Lung (tissue), 12 donors: Measurements from ENCODE around the gene KIAA0513. TPM values are rescaled to one million over a fixed set of nuclear protein-coding genes. Genes with fewer than 3 reads are reported as not detected.

ENCODE experiments used
- ATAC-seq: fragments of 200-7000 bp; cut with Tn5 transposase; one replicate; pipeline ENCODE4 v1.9.1; 2020; ENCODE audit warnings: moderate number of reproducible peaks; ENCODE audit not compliant: insufficient read depth, low FRiP score
- DNase-seq, 3 donors: peaks; one replicate each; pipeline ENCODE4 v3.0.0-alpha.2; 2013 to 2017
- H3K27ac ChIP-seq, 2 donors: one replicate each; pipeline ENCODE4 v1.5.1; 2013; ENCODE audit warnings: mild to moderate bottlenecking in 2 of 2, moderate library complexity in 2 of 2, control low read depth in 1 of 2, inconsistent platforms in 1 of 2, low read depth in 1 of 2, low read length in 1 of 2
- H3K27me3 ChIP-seq, 3 donors: one replicate each; pipeline ENCODE4 v1.5.1; 2013; ENCODE audit warnings: low read length in 2 of 3; ENCODE audit not compliant: control insufficient read depth in 3 of 3, insufficient read depth in 3 of 3
- H3K36me3 ChIP-seq, 4 donors: one replicate each; pipeline ENCODE4 v1.5.1; 2013; ENCODE audit warnings: low read length in 4 of 4, mild to moderate bottlenecking in 1 of 4, moderate library complexity in 1 of 4; ENCODE audit not compliant: control insufficient read depth in 4 of 4, insufficient read depth in 4 of 4
- H3K4me1 ChIP-seq, 5 donors: one replicate each; pipeline ENCODE4 v1.5.1; 2013; ENCODE audit warnings: low read length in 5 of 5, mild to moderate bottlenecking in 2 of 5, moderate library complexity in 1 of 5; ENCODE audit not compliant: control insufficient read depth in 5 of 5, insufficient read depth in 5 of 5
- H3K4me3 ChIP-seq: one replicate; pipeline ENCODE4 v1.5.1; 2013; ENCODE audit warnings: mild to moderate bottlenecking, control low read depth, moderate library complexity
- H3K9ac ChIP-seq, 2 donors: one replicate each; pipeline ENCODE4 v1.5.1; 2013; ENCODE audit warnings: low read length in 2 of 2, control low read depth in 1 of 2; ENCODE audit not compliant: insufficient read depth in 1 of 2
- H3K9me3 ChIP-seq, 4 donors: one replicate each; pipeline ENCODE4 v1.5.1; 2013; ENCODE audit warnings: low read length in 3 of 4, mild to moderate bottlenecking in 1 of 4, moderate library complexity in 1 of 4; ENCODE audit not compliant: control insufficient read depth in 4 of 4, insufficient read depth in 3 of 4
- CTCF ChIP-seq: IDR thresholded peaks from 2 replicates; pipeline ENCODE4 v1.5.1; 2012; ENCODE audit warnings: mild to moderate bottlenecking; ENCODE audit errors: control extremely low read depth, extremely low read depth
- WGBS, 2 donors: extraction: QIAGEN DNeasy Blood & Tissue Kit; methylation state at CpG; one replicate each; pipeline ENCODE4 v1.1.7; 2013; 5-methylcytosine and 5-hydroxymethylcytosine counted together
- polyA plus RNA-seq, 2 donors: library from polyadenylated mRNA; stranded (reverse); fragments of 200-250 nt; gene quantifications; one replicate each; pipeline ENCODE4 v1.2.1, GENCODE V29; 2013
- total RNA-seq, 2 donors: library from RNA; depleted of rRNA in 1 of 2; stranded (reverse); fragments of >200 nt in 1 of 2; gene quantifications; one replicate each; pipeline ENCODE4 v1.2.1, GENCODE V29; 2014 to 2021
- donor health status: control.
- donor health status: control.
- donor health status: Bipolar disorder and iron deficiency.
- donor health status: healthy.
- donor health status: DM: yes; HTN: yes; CAD: no.

The KIAA0513 gene
- total and polyA plus RNA-seq, 4 donors: 10.4 to 23.5 (median 12.0) TPM

- ATAC-seq (no peak), DNase-seq (no peak)
- H3K9ac ChIP-seq: no peak overlapping the region
- no peak overlapping the region for H3K27ac ChIP-seq
- H3K9me3 ChIP-seq: no peaks in the 10 kb centered on the region
- H3K27me3 ChIP-seq: no peaks in the 10 kb centered on the region
- H3K4me1 ChIP-seq: peaks cover 0 to 24% (median 9%) of the 10 kb centered on the region in 5 donors
- TF ChIP-seq CTCF: no peak
- H3K36me3 ChIP-seq: no peaks in the 10 kb centered on the region
- 86 to 92% methylated on average over 12 of the region's 12 CpGs for WGBS, 2 donors
- no peak overlapping the region for H3K4me3 ChIP-seq
Measured at GRCh38 chr16:85094176-85094805, 66.7 kb downstream of the KIAA0513 start.

DNA sequence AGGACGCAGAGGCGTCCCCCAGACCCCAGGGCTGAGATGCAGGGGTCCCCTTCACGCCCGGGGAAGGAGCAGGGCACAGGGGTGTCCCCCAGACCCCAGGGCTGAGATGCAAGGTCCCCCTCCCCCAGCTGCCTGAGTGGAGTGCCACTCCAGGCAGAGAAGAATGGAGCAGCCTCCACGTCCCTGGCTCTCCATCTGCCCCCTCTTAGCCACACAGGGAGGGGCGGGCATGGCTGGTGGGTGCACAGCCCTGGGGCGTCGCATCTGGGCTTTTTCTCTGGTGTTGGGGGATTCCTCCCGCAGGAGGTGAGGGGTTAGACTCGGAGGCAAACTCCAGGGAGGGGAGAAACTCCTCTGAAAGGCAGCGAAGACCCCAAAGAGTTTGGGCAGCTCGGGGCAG is 67.2 kb downstream of the KIAA0513 start:
- Histone ChIP-seq H3K4me3 (no peak overlapping the region), H3K27ac (no peak overlapping the region), H3K4me1 (peaks cover 0 to 18% (median 7%) of the 10 kb centered on the region in 5 donors), H3K9ac (no peak overlapping the region), H3K9me3 (no peaks in the 10 kb centered on the region), H3K36me3 (no peaks in the 10 kb centered on the region), H3K27me3 (no peaks in the 10 kb centered on the region)
- no peak for ATAC-seq
- no peak for TF ChIP-seq CTCF
- DNase-seq: no peak
- 80 to 85% methylated on average over 11 to 12 of the region's 12 CpGs for WGBS, 2 donors

- TF ChIP-seq CTCF: no peak
- WGBS, 2 donors: 82 to 88% methylated on average over 9 of the region's 9 CpGs
- no peaks in the 10 kb centered on the region for H3K36me3 ChIP-seq
- H3K27me3 ChIP-seq: no peaks in the 10 kb centered on the region
- DNase-seq: no peak
- no peaks in the 10 kb centered on the region for H3K4me1 ChIP-seq
- no peak overlapping the region for H3K4me3 ChIP-seq
- no peak overlapping the region for H3K9ac ChIP-seq
- no peak overlapping the region for H3K27ac ChIP-seq
- ATAC-seq: no peak
- no peaks in the 10 kb centered on the region for H3K9me3 ChIP-seq
Measured at GRCh38 chr16:85096921-85097320, 69.3 kb downstream of the KIAA0513 start.

DNA sequence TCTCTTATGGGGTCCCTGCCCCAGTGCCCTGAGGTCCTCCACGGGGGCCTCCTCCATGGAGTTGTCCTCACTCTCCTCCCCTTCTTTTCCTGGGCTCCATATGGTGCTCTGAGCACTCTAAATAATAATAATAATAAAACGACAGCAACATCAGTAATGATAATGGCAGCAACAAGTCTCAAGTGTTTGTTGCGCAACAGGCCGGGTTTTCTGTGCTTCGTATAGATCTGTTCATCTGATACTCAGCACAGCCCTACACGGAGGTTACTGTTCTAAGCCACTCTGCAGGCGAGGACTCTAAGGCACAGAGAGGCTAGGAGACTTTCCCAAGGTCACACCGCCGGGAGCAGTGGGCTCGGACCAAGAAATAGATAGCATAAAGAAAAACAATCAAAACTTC is 71.0 kb downstream of the KIAA0513 start:
- ATAC-seq (no peak), DNase-seq (no peak)
- no peak overlapping the region for H3K4me3 ChIP-seq
- H3K4me1 ChIP-seq: no peaks in the 10 kb centered on the region
- 69 to 72% methylated on average over 10 of the region's 10 CpGs for WGBS, 2 donors
- no peak overlapping the region for H3K27ac ChIP-seq
- TF ChIP-seq CTCF: no peak
- H3K9me3 ChIP-seq: no peaks in the 10 kb centered on the region
- no peak overlapping the region for H3K9ac ChIP-seq
- no peaks in the 10 kb centered on the region for H3K36me3 ChIP-seq
- no peaks in the 10 kb centered on the region for H3K27me3 ChIP-seq
